Ovary (tissue), 9 donors: Measurements from ENCODE around the gene MAN1B1. TPM values are rescaled to one million over a fixed set of nuclear protein-coding genes. Genes with fewer than 3 reads are reported as not detected.

ENCODE experiments used
- DNase-seq, 5 donors: peaks; one replicate each; pipeline ENCODE4 v3.0.0-alpha.2; 2019 to 2020
- H3K27ac ChIP-seq, 2 donors: fragments of 200-600 bp; one replicate each; pipeline versions ENCODE4 v1.5.1 to v1.8.0; 2019 to 2022
- H3K27me3 ChIP-seq: fragments of 200-600 bp; one replicate; pipeline ENCODE4 v1.8.0; 2022
- H3K36me3 ChIP-seq: fragments of 200-600 bp; sonication (generic); one replicate; pipeline ENCODE4 v1.5.1; 2019
- H3K4me1 ChIP-seq: one replicate; pipeline ENCODE4 v1.8.1; 2013; ENCODE audit warnings: mild to moderate bottlenecking, moderate library complexity; ENCODE audit not compliant: insufficient read depth
- H3K4me3 ChIP-seq: fragments of 200-600 bp; sonication (generic); one replicate; pipeline ENCODE4 v1.5.1; 2017
- H3K9me3 ChIP-seq, 2 donors: fragments of 200-600 bp in 1 of 2; sonication (generic) in 1 of 2; one replicate each; pipeline versions ENCODE4 v1.5.1 to v1.8.1; 2013 to 2019; ENCODE audit warnings: mild to moderate bottlenecking in 1 of 2, moderate library complexity in 1 of 2
- EP300 ChIP-seq: sonication (generic); formaldehyde crosslinking; IDR thresholded peaks from one replicate; pipeline ENCODE4 v1.6.1; 2017; ENCODE audit warnings: antibody characterized with exemption
- POLR2A ChIP-seq: fragments of 450-650 bp; IDR thresholded peaks from one replicate; pipeline ENCODE4 v1.6.1; 2017; ENCODE audit warnings: antibody characterized with exemption, mild to moderate bottlenecking, moderate library complexity
- WGBS, 3 donors: extraction: QIAGEN DNeasy Blood & Tissue Kit in 1 of 3; methylation state at CpG; one replicate each; pipeline versions ENCODE4 v1.1.5 to v1.1.7; 2013 to 2017; 5-methylcytosine and 5-hydroxymethylcytosine counted together
- intact Hi-C, 4 donors: fragments of 100-400 bp; cut with DNase I; formaldehyde crosslinking; loops; one replicate each; pipeline versions ENCODE4 v1.11.0 to v1.15.1; 2022 to 2023
- polyA plus RNA-seq, 2 donors: library from polyadenylated mRNA; stranded (reverse); fragments of 200-250 nt in 1 of 2; fragments of 350-450 nt in 1 of 2; fragmentation: Illumina TruSeq in 1 of 2; extraction: RNeasy Lipid Tissue Mini Kit (QIAGEN cat#74804) in 1 of 2; gene quantifications; one replicate each; pipeline ENCODE4 v1.2.3, GENCODE V29; 2013 to 2014
- total RNA-seq, 7 donors: library from RNA; depleted of rRNA in 2 of 7; stranded (reverse); fragments of >200 nt in 2 of 7; fragmentation: NEBNext Ultra II Directional in 3 of 7; extraction: Animal tissue kit (Norgen Biotek cat#: 25700) in 3 of 7; gene quantifications; one replicate each; pipeline versions ENCODE4 v1.1.0 to v1.2.4, GENCODE V29; 2016 to 2023
- TF ChIP-seq, protein P1 (sequence below), 3 donors: fragments of 450-650 bp in 2 of 3; fragments of 200-600 bp in 1 of 3; IDR thresholded peaks; one replicate each; pipeline versions ENCODE4 v1.5.1 to v1.8.0; 2016 to 2022; ENCODE audit warnings: antibody characterized with exemption in 3 of 3, mild to moderate bottlenecking in 1 of 3
- donor health status: DM: no; HTN: no; CAD: no; lungs with moderate emphysema.
- donor health status: DM: no; HTN: no; CAD: no.
- donor health status: Bipolar disorder and iron deficiency.
- donor health status: DM: yes; HTN: yes; CAD: no.
- donor health status: DM: no; HTN: no; CAD: no.
- donor health status: DM: yes; HTN: yes; CAD: no.

The MAN1B1 gene
- total and polyA plus RNA-seq, 9 donors: 30.2 to 109 (median 39.7) TPM

GRCh38 chr9:137048655-137049543 is 37.9 kb upstream of the MAN1B1 start:
- no peaks in the 10 kb centered on the region for H3K36me3 ChIP-seq
- peaks cover 11% of the 10 kb centered on the region for H3K4me1 ChIP-seq
- H3K9me3 ChIP-seq: no peaks in the 10 kb centered on the region
- peaks cover 6% of the 10 kb centered on the region for H3K27me3 ChIP-seq
- intact Hi-C loops: loop anchor here in 1 of 4 donors (2.0 kb wide), 1 partner anchor 16 kb away; no protein-coding TSS in a partner anchor
- DNase-seq: no peak
- no peak overlapping the region for H3K27ac ChIP-seq
- WGBS, 3 donors: 29 to 53% (median 40%) methylated on average over 29 to 72 of the region's 72 CpGs
- TF ChIP-seq POLR2A (no peak), EP300 (no peak)
- TF ChIP-seq, protein P1, sequence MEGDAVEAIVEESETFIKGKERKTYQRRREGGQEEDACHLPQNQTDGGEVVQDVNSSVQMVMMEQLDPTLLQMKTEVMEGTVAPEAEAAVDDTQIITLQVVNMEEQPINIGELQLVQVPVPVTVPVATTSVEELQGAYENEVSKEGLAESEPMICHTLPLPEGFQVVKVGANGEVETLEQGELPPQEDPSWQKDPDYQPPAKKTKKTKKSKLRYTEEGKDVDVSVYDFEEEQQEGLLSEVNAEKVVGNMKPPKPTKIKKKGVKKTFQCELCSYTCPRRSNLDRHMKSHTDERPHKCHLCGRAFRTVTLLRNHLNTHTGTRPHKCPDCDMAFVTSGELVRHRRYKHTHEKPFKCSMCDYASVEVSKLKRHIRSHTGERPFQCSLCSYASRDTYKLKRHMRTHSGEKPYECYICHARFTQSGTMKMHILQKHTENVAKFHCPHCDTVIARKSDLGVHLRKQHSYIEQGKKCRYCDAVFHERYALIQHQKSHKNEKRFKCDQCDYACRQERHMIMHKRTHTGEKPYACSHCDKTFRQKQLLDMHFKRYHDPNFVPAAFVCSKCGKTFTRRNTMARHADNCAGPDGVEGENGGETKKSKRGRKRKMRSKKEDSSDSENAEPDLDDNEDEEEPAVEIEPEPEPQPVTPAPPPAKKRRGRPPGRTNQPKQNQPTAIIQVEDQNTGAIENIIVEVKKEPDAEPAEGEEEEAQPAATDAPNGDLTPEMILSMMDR (IDR thresholded peaks at IDR 0.05): no peak
- no peak overlapping the region for H3K4me3 ChIP-seq

DNA sequence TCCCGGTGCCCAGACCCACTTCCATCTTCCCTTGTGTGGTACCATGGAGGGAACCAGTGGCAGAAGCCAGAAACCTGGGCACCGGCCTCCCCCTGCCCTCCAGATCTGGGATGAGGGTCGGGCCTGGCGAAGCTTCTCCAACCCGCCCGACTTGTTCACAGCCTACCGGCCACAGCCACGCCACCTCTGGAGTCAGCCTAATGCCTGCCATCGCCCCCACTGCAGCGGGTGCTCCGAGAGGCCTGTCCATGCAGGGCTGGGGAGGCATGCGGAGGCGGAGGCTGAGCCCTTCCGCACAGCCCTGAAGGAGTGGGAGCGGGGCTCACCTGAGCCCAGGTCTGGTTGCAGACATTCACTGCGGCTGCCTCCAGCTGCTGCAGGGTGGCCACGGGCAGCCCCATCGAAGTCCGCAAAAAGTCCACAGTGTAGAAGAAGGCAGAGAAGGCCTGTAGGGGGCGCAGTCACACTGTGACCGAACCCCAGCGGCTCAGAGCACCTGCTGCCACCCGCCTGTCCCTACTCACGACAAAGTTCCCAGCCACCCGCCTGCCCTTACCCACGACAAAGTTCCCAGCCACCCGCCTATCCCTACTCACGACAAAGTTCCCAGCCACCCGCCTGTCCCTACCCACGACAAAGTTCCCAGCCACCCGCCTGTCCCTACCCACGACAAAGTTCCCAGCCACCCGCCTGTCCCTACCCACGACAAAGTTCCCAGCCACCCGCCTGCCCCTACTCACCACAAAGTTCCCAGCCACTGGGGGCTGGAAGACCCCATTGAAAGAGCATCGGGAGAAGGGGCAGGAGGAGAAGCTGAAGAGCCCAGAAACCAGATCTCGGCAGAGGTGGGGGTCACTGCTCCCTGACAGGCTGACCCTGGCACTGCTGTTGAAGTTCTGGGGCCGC is 37.0 kb upstream of the MAN1B1 start:
- H3K27ac ChIP-seq: no peak overlapping the region
- TF ChIP-seq POLR2A: no peak
- TF ChIP-seq, protein P1 (IDR thresholded peaks at IDR 0.05): peak in 1 of 3 donors; percentile 22
- no peaks in the 10 kb centered on the region for H3K9me3 ChIP-seq
- H3K4me1 ChIP-seq: peaks cover 19% of the 10 kb centered on the region
- no peaks in the 10 kb centered on the region for H3K36me3 ChIP-seq
- peak in 3 of 5 donors; percentile 58 to 71 (median 58) for DNase-seq
- H3K4me3 ChIP-seq: no peak overlapping the region
- peaks cover 6% of the 10 kb centered on the region for H3K27me3 ChIP-seq
- WGBS, 3 donors: 37 to 54% (median 40%) methylated on average over 38 of the region's 38 CpGs
- intact Hi-C loops: loop anchor here in 1 of 4 donors (2.0 kb wide), 1 partner anchor 15 kb away; no protein-coding TSS in a partner anchor

- H3K27ac ChIP-seq: no peak overlapping the region
- H3K4me3 ChIP-seq: no peak overlapping the region
- DNase-seq: no peak
- H3K9me3 ChIP-seq: no peaks in the 10 kb centered on the region
- 71 to 84% (median 83%) methylated on average over 5 of the region's 5 CpGs for WGBS, 3 donors
- peaks cover 6% of the 10 kb centered on the region for H3K27me3 ChIP-seq
- TF ChIP-seq, protein P1 (IDR thresholded peaks at IDR 0.05): no peak
- TF ChIP-seq POLR2A (no peak), EP300 (no peak)
- H3K4me1 ChIP-seq: peaks cover 22% of the 10 kb centered on the region
- intact Hi-C loops: no loop called here
- no peaks in the 10 kb centered on the region for H3K36me3 ChIP-seq
Measured at GRCh38 chr9:137050570-137050969, 36.2 kb upstream of the MAN1B1 start.

DNA sequence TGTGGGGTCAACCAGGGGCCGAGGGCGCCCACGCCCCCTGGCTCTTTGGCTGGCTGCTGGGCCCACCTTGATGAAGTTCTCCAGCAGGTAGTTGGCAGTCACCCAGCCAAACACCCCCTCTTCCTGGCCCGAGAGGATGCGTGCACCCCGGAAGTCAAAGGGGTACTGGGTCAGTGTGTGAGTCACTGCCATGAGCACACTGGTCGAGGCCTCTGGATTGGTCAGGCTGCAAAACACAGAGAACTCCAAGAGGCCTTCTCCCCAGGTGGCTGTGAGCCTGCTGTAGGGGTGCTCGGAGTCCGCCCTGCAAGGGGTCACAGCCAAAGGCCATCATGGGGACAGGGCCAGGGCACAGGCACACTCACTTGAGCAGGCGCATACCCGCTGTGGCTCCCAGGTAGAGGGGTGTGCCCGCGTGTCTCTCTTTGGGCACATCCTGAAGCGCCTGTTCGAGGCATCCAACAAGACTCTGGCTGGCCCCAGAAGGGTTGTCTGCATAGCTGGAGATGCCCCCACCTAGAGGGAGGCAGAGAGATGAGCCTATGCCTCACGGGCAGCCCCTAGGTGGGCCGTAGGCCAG is 35.5 kb upstream of the MAN1B1 start:
- DNase-seq: no peak
- TF ChIP-seq EP300: no peak
- H3K27me3 ChIP-seq: peaks cover 6% of the 10 kb centered on the region
- 86 to 87% (median 86%) methylated on average over 15 to 17 of the region's 17 CpGs for WGBS, 3 donors
- no peaks in the 10 kb centered on the region for H3K36me3 ChIP-seq
- no peak overlapping the region for H3K4me3 ChIP-seq
- no peaks in the 10 kb centered on the region for H3K9me3 ChIP-seq
- intact Hi-C loops: no loop called here
- peaks cover 24% of the 10 kb centered on the region for H3K4me1 ChIP-seq
- no peak overlapping the region for H3K27ac ChIP-seq
